IMR-90 (cell line): ENCODE results near the gene AHDC1. TPM values are rescaled to one million over a fixed set of nuclear protein-coding genes. Genes with fewer than 3 reads are reported as not detected.

ENCODE experiments used
- ELK1 ChIP-seq: fragments of 150-350 bp; IDR thresholded peaks from 2 replicates; pipeline ENCODE4 v1.6.1; 2016; ENCODE audit warnings: low read depth, mild to moderate bottlenecking, low read length, moderate library complexity, borderline replicate concordance
- polyA plus RNA-seq, 3 experiments: library from polyadenylated mRNA; depleted of rRNA; stranded (reverse); fragments of >200 nt; gene quantifications; 2 replicates each; pipeline ENCODE4 v1.2.3, GENCODE V29; 2012; ENCODE audit warnings: low replicate concordance in 1 of 3
- total RNA-seq: library from RNA; depleted of rRNA; stranded (reverse); fragments of >200 nt; gene quantifications from 2 replicates; pipeline ENCODE4 v1.2.3, GENCODE V29; 2012

AHDC1 gene
- total and polyA plus RNA-seq, 2 of the 4 experiments (the other 2 are of a cell fraction) = 2.0 to 11.6 TPM

GRCh38 chr1:27574871-27575831 is 28.8 kb downstream of the AHDC1 start (continued):
- TF ChIP-seq ELK1 = no peak
